GM21723 (cell line): ENCODE measurements around the gene RHD.
"Not testable (repeated sequence)": the region's sequence is repeated elsewhere in the genome, so short reads cannot be mapped to it uniquely, and the experiment has no call there.

Experiments
- ATAC-seq: cut with Tn5 transposase; IDR thresholded peaks from one replicate; pipeline ENCODE4 v1.9.1; 2021; ENCODE audit warnings: mild to moderate bottlenecking, moderate library complexity; ENCODE audit not compliant: unreplicated experiment

RHD gene

DNA sequence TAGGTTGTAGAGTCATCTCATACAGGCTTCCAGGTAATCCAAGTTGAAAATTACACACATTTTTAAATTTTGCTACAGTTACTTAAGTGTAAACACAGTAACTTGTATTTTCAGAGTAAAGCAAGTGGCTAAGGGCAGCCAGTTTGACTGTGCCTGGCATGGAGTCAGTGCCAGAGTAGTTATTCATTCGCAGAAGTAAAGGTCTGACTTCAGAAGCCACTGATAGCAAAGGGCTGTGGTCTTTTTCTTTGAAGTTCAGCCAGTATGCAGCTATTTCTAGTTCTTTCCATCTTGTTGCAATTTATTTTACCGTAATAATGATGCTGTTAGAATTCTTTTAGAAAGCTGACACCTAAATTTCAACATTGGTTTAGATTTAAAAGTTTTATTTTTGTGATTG is 75.2 kb downstream of the RHD start:
- ATAC-seq = no peak

DNA sequence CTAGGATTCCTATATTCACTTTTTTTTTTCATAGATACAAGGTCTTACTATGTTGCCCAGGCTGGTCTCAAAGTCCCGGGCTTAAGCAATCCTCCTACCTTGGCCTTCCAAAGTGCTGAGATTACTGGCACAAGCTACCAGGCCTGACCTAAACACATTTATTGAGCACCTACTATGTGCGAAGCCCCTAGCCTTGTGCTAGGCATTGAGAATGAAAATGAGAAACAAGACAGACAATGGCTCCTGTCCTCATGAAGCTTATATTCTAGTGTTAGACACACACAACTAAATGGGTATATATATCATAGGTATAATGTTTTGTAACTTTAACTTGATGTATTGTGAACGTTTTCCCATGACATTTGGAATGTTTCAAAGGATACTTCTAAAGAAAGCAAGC is 77.3 kb downstream of the RHD start:
- no peak for ATAC-seq

GRCh38 chr1:25355841-25356395 is 83.6 kb downstream of the RHD start:
- no peak for ATAC-seq

DNA sequence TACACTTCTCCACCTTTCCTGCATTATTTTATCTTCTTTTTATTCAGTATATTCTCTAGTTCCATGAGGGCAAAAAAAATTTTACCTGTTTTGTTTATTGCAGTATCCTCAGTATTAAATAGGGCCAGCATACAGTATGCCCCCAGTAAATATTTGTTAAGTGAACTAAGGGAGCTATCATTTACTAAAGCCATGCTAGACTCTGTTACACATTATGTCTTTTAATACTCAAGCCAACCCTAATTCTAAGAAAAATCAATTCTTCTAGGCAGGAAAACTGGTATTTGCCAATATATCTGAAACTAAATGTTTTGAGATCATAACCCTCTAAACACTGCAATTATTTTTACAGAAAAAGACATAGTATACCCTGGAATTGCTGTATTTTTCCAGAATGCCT is 84.1 kb downstream of the RHD start:
- no peak for ATAC-seq

GRCh38 chr1:25356848-25357247 is 84.5 kb downstream of the RHD start:
- ATAC-seq = no peak

DNA sequence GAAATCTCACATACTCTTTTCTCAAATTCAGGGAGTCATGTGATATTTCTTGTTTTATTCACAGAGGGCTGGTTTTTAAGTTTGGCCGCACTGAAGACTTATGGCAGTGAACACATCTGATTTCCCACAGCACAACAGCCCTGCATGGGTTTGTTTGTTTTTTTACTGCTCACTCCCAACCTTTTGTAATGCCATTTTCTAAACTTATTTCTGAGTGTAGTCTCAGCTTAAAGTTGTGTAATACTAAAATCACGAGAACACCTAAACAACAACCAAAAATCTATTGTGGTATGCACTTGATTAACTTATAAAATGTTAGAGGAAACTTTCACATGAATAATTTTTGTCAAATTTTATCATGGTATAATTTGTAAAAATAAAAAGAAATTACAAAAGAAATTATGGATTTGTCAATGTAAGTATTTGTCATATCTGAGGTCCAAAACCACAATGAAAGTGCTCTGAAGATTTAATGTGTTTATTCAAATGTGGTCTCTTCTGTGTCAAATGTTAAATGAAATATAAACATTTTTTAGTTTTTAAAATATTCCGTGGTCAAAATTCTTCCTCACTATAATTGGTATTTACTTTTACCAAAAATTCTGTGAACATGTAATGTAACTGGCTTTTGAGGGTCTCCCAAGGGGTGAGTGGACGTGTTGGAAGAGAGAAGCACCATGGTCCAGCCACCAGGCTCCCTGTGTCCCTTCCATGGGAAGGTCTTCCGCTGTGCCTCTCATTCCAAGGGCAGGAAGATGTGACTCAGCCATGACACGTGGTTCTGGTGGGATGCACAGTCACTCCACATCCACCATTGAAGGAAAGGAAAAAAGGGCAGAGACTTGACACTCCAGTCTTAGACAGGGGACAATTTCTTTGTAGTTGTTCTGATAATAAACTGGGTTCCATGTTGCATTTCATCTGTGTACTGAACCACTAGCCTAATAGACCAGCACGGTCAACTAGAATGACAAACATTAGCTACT is 88.6 kb downstream of the RHD start:
- ATAC-seq = no peak

- no peak for ATAC-seq
Measured at GRCh38 chr1:25361901-25362300, 89.6 kb downstream of the RHD start.

DNA sequence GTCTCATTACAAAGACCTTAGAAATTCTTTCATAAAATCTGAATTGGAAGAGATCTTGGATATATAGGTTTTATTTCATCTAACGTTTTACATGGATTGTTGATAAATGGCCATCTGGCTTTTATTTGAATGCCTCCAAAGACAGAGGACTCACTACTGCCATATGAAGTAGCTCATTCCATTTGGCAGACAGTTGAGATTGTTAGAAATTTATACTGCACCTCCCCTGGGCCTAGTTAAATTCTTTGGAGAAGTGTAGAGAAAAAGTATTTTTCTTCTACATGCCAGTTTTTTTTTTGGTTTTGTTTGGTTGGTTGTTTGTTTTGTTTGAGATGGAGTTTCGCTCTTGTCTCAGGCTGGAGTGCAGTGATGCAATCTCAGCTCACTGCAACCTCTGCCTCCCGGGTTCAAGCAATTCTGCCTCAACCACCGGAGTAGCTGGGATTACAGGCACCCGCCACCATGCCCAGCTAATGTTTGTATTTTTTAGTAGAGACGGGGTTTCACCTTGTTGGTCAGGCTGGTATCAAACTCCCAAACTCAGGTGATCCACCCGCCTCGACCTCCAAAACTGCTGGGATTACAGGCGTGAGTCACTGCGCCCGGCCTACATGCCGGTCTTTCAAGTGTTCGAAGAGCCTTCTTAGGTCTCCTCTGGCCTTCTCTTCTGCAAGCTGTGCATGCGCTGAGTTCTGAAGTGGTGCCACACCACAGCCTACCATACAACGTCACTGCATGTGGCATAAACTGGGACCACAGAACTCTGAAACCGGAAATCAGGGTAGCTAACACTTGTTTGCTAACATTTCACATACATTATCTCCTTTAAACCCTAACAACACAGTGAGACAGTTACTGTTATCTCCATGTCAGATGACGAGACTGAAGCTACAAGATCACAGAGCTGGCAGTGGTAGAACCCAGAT is 90.6 kb downstream of the RHD start:
- ATAC-seq = not testable (repeated sequence)

GRCh38 chr1:25369241-25369640 is 96.9 kb downstream of the RHD start:
- ATAC-seq = no peak

- ATAC-seq = not testable (repeated sequence)
Measured at GRCh38 chr1:25369691-25370271, 97.5 kb downstream of the RHD start.

GRCh38 chr1:25371757-25372156 is 99.4 kb downstream of the RHD start:
- ATAC-seq = not testable (repeated sequence)

- not testable (repeated sequence) for ATAC-seq
Measured at GRCh38 chr1:25378367-25378766, 106.1 kb downstream of the RHD start.
